ENCODE data around the gene NENF.
"Not testable (repeated sequence)": the region's sequence is repeated elsewhere in the genome, so short reads cannot be mapped to it uniquely, and the experiment has no call there.

Gene NENF

DNA sequence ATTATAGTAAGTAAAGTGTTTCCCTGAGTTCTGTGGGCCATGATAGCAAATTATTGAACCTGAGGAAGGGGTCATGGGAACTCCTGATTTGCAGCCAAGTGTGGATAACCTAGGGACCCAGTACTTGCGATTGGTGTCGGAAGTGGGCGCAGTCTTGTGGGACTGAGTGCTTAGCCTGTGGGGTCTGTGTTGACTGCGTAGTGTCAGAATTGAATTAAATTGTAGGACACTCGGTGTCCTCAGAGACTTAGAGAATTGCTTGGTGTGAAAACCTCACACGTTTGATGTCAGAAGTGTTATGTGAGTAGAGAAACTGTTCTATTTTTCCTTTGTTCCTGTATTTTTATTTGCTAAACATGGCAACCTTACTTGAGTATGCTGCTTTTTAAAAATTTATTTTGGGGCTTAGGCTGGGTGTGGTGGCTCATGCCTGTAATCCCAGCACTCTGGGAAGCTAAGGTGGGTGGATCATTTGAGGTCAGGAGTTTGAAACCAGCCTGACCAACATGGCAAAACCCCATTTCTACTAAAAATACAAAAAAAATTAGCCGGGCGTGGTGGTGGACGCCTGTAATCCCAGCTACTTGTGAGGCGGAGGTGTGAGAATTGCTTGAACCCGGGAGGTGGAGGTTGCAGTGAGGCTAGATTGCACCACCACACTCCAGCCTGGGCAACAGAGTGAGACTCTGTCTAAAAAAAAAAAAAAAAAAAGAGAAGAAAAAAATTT lies 48.2 kb downstream of the NENF start:
- not testable (repeated sequence) for H3K4me3 ChIP-seq (ENCODE audit: low read depth, low read length)

DNA sequence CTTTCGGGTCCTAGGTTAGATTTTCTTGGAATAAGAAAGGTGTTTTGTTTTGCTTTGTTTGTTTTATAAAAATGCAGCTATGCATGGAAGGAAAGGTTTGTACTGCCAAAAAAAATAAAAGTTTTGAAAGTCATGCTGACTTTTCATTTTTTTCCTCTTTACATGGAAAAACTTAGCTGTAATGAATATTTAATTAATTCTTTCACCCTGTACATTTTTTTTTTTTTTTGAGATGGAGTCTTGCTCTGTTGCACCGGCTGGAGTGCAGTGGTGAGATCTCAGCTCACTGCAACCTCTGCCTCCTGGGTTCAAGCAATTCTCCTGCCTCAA lies 48.7 kb downstream of the NENF start:
- no peak overlapping the region for H3K4me3 ChIP-seq (ENCODE audit: low read depth, low read length)

DNA sequence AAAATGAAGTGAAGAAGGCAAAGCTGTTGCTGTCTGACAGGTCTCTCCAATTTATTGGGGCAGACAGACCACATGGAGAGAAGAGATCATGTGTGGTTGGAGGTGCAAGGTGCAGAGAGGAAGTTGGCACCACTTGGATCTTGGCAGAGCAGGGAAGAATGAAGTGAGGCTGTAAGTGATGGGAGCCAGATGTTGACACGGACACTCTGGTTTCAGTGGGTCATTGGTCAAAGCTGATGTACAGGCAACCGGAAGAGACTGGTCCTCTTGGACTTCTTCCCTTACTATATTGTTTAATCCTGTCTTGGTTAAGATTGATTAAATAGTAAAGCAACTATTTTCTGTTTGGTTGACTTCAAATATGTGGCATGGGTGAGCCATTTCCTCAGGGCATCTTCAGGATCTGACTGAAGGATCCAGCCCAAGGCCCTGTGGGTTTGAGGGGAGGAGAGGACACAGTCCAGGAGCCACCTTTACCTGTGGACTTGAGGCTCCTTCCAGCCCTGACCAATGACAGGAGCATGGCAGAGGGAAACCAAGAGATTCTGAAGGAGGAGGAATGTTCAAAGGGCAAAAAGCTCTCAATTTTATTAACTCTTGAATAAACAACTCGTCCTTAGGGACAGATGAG lies 49.4 kb downstream of the NENF start:
- no peak overlapping the region for H3K4me3 ChIP-seq (ENCODE audit: low read depth, low read length)

DNA sequence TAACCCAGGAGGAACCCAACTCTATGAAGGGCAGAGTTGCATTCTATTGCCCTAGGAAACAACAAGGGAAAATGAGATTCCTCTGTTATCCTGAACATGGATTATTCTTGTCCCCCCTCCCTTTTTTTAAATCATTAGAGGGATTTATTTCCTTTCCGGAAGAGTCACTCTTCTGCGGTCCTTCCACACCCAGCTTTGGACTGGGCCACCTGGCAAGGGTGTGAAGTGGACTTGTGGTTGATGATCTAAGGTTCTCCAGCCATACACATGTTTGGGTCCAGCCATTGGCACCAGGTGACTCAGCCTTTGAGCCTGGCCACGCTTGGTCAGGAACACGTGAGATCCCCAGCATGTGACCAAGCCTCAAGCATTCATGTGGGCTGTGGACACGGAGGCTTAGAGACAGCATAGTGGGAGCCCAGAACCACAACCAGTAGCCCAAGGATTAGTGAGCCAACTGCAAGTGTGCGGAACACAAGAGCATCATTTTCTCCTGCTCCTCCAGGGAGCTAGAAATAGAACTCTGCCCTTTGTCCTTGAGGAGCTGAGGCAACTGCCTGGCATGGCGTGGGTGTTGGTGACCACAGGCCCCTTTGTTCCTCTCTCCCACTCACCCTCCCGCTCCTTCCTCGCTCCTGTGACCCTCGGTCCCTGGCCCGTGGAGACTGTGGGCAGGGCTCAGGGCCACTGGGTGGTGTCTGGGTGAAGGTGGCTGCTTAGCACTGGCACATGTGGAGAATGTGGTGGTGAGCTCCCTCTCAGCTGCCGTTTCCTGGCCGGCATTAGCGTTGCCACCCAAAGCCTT lies 50.1 kb downstream of the NENF start:
- H3K4me3 ChIP-seq (ENCODE audit: low read depth, low read length): no peak overlapping the region

DNA sequence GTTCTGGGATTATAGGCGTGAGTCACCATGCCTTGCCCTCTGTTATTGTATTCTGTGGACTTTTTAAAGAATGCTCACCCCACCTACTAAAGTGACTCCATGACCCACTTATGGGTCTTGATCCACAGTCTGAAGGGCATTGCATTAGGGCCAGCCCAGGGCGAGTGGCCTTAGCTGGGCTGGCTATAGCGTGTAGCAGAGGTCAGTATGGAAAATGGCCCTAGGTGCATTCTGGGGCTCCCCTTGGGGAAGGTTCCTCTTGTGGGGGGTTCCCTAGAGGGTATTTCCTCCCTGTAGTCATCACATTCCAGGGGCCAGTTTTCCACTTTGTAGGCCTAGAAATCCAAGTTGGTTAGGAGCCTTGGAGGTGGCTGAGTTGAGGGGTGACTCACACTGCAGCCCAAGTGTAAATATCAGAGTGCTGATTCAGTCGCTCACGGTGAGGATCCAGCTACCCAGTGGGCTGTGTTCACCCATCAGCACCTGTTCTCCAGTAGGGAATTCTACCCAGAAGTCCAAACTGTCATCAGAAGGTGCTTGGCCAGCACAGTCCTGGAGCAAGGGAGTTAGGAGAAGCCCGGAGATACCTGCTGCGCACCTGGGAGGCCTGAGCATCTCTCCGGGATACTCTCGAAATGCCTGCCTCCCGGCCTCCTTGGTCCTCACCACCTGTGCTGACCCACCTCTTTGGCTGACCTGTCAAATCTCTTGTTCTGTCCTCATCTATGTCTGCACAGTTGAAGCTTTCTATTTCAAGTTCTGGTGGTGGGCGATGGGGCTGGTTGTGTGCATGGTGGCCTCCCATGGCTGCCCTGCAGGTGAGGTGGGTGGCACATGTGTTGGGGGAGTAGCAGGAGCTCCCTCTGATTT lies 52.2 kb downstream of the NENF start:
- H3K4me3 ChIP-seq (ENCODE audit: low read depth, low read length): no peak overlapping the region

DNA sequence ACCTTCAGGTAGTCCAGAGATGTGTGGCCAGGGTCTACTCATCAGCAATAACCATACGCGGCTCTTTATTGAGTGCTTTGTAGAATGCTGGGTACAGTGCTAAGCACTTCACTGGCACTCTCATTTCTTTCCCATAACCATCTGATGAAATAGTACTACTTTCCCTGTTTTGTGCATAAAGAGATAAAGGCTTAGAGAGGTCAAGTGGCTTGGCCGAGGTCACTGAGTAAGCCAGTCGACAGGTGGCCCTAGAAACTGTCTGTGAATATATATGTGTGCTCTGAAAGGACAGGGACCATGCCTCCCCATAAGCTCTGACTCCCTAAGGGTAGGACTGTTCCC lies 52.8 kb downstream of the NENF start:
- no peak overlapping the region for H3K4me3 ChIP-seq (ENCODE audit: low read depth, low read length)

DNA sequence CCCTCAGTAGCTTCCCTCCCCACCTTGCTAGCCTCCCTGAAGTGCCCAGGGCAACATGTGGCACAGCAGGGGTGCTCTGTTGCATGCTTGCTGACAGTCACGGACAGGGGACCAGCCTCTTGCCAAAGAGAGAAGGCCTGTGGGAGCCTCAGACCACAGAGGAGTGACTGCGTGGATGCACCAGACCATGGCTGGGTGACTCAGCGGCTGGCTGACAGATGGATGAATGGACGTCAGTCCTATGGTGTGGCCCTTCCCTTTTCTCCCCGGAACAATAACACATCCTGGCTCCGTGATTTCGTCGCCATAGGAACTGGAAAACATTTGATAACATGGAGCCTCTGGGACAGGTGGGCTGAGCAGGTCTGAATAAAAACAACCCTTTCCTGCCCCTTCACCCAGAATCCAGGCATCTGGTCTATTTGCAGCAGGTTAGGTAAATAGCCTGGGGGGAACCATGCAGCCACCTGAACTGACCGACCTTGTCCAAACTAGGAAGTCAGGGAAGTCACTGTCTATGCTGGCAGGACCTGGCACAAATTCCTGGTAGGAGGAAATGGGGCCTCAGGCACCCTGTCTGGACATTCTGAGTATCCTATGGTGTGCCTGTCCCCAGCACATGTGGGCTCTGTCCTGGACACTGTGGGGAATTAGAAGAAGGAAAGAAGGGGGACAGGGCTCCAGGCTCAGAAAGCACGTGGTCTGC lies 53.3 kb downstream of the NENF start:
- no peak overlapping the region for H3K4me3 ChIP-seq (ENCODE audit: low read depth, low read length)

DNA sequence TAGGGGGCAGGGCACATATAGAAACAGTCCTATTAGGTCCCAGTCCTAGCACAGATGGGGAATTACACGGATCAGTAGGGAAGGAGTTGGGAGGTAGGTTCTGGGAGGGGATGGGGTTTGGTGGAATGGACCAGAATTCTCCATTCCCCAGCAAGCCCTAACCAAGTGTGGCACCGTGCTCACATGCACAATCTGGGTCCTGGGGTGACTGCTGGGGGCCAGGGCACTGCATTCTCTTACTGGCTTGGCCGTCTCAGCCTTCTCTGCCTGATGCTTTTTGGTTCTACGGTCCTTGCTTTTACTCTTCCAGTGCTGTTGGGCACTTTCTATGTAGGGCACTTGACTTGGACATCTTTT lies 53.9 kb downstream of the NENF start:
- no peak overlapping the region for H3K4me3 ChIP-seq (ENCODE audit: low read depth, low read length)

DNA sequence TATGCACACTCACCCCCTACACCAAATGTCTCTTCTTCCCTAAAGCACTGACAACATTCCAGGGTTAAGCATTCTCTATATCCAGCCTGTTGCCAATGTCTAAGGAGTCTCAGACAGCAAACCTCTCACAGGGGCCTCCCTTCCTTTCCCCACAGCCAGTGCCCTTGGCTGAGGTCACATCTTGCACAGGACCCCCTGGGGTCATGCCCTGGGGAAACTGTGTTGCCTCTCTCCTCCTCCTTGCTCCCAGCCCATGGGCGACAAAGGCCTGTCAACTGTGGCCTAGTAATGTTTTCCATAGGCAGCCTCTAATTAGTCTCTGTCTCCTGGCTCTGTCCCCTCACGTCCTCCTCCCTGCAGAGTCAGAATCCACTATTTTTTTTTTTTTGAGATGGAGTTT lies 54.6 kb downstream of the NENF start:
- no peak overlapping the region for H3K4me3 ChIP-seq (ENCODE audit: low read depth, low read length)

DNA sequence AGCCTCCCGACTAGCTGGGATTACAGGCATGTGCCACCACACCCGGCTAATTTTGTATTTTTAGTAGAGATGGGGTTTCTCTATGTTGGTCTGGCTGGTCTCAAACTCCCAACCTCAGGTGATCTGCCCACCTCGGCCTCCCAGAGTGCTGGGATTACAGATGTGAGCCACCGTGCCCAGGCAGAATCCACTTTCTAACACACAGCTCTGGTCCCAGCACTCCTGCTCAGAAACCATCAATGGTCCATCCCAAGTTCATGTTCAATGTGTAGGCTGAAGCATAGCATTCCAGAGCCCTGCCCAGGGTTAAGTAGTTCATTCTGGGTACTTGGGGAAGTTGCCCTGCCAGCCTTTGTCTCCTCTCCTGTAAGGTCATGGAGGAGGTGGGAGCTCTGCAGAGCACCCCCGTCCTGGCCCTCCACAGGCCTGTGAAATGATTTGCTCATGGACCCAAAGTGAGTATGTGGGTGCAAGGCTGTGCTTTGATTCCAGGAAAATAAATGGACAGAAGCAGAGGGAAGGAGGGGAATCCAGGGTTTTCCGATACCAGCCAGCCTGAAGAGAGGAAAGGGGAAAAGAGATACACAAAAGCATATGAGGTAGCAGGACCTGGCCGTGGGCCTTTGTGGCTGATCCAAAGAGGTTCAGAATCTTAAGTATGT lies 55.2 kb downstream of the NENF start:
- H3K4me3 ChIP-seq (ENCODE audit: low read depth, low read length): no peak overlapping the region

DNA sequence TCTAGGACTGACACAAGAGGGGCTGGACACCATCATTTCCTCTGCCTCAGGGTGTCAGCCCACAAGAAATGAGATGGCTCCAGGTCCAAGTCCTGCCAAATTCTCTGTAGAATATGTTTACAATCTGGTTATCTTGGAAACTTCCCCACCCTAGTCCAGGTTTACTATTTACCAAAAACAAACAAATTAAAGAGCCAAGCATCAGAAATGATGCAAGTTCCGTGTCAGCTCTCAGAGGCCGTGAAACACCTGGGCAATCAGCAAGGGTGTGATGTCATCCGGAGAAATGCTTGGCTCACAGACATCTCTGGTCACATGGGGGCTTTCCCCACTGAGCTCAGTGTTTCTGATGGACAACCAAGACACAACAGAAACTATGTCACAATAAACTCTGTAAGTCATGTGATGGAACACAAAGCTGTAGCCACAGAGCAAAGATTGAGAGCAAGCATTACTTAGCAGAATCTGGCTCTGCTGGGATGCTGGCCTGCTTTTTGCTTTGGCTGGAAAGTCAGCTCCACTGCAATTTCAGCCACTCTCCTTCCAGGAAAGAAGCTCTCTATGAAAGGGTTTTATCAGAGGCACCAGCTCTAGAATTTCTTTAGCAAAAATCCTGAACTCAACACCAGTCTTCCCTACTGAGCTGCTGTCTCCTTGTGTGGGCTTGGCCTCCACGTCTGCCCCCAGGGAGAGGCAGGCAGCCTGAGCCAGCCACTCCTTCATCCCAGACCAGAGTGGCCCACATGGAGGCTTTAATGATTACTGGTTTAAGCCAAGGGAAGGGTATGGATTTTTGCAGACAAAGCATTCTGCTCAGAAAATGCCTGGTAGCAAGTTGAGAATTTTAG lies 55.9 kb downstream of the NENF start:
- no peak overlapping the region for H3K4me3 ChIP-seq (ENCODE audit: low read depth, low read length)

DNA sequence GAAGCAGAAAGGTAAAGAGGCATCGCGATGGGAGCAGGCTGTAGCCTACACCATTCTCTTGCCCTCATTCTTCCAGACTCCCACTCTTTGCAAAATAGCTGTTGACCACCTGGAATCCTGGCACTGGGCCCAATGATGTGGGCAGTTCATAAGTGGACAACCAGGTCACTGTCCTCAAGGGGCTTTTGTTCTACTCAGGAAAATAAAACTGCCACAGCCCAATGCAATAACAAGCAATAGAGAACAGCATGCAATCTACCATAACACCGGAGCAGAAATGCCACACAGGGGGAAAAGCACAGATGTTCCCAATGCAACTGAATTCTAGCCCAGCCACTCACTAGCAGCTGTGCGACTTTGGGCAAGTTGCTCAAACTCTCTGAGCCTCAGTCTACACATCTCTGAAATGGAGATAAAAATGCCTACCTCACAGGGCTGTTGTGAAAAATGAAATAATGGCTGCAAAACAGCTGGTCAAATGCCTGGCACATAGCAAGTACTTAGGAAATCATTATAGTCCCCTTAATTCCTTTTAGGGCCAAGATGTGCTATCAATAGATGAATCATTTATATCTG lies 56.7 kb downstream of the NENF start:
- H3K4me3 ChIP-seq (ENCODE audit: low read depth, low read length): no peak overlapping the region

DNA sequence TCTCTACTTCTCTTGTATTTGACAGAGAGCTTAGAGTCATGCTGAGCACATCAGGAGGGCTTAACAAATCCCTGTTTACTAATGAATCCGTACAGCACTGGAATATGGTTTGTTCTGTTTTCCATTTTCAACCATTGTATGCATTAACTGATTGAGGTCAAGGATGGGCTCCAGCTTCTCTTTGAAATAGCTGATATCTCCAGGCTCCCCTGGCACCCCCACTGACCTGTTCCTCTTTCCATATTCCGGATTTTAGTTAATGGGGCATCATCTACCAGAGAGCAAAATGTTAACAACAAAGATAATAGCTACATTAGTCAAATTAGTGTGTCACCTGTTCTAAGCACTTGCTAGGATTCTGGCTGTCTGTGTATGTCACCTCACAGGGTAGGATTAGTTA lies 57.6 kb downstream of the NENF start:
- H3K4me3 ChIP-seq (ENCODE audit: low read depth, low read length): no peak overlapping the region

DNA sequence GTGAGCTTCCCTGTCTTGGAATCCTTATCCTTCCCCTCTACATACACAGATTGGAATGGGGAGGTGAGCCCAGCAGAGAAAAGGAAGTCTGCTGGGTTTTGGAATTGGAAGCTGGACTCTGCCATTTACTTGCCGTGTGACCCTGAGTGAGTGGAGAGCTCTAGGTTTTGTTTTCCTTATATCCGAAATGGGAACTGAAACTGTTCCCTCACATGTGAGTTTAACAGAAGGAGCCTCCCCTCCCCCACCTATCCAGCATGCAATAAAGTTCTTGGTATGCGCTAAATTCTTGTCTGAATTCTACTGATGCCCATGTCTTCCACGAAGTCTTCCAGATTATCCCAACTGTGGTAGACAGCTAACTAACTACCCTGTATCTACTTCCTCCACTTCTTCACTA lies 58.7 kb downstream of the NENF start:
- no peak overlapping the region for H3K4me3 ChIP-seq (ENCODE audit: low read depth, low read length)

All from iPS-11a (cell line).